ENCODE results near the gene GPR55.
"Not testable (repeated sequence)": the region's sequence is repeated elsewhere in the genome, so short reads cannot be mapped to it uniquely, and the experiment has no call there.

Gene GPR55

GRCh38 chr2:230938516-230939065 is 13.5 kb upstream of the GPR55 start (continued):
- TF ChIP-seq ZNF362 (tag by site-specific recombination; IDR thresholded peaks at IDR 0.05) (no peak), ZNF341 (tag by site-specific recombination; IDR thresholded peaks at IDR 0.05; ENCODE audit: low read depth) (no peak), ZNF132 (tag by site-specific recombination; IDR thresholded peaks at IDR 0.05; ENCODE audit: borderline replicate concordance) (no peak), MEIS1 (CRISPR knock-in tag; IDR thresholded peaks at IDR 0.05; ENCODE audit: borderline replicate concordance) (no peak), ZNF202 (tag by site-specific recombination; IDR thresholded peaks at IDR 0.05; ENCODE audit: borderline replicate concordance) (no peak), ZFP37 (tag by site-specific recombination; IDR thresholded peaks at IDR 0.05) (no peak), HOXC10 (CRISPR knock-in tag; IDR thresholded peaks at IDR 0.05) (no peak), BCL11B (tag by site-specific recombination; IDR thresholded peaks at IDR 0.05; ENCODE audit: low read depth) (no peak)

GRCh38 chr2:230938098-230938497 is 13.1 kb upstream of the GPR55 start:
- Histone ChIP-seq H3K4me1 (ENCODE audit: control insufficient read depth, insufficient read depth, low read length) (no peaks in the 10 kb centered on the region), H3K9me3 (ENCODE audit: control insufficient read depth, insufficient read depth, low read depth, low read length) (no peaks in the 10 kb centered on the region), H3K27ac (ENCODE audit: extremely low read depth, low read depth, low read length) (no peak overlapping the region), H3K36me3 (ENCODE audit: control insufficient read depth in 2 of 2, insufficient read depth in 1 of 2, low read length in 2 of 2) (no peaks in the 10 kb centered on the region), H3K4me3 (ENCODE audit: low read depth, low read length) (no peak overlapping the region)
- TF ChIP-seq ZNF776 (tag by site-specific recombination; IDR thresholded peaks at IDR 0.05; ENCODE audit: borderline replicate concordance) (no peak), ZNF112 (tag by site-specific recombination; IDR thresholded peaks at IDR 0.05) (no peak), ZNF777 (tag by site-specific recombination; IDR thresholded peaks at IDR 0.05; ENCODE audit: borderline replicate concordance) (no peak), SCRT1 (tag by site-specific recombination; IDR thresholded peaks at IDR 0.05; ENCODE audit: borderline replicate concordance) (no peak), ZBTB44 (tag by site-specific recombination; IDR thresholded peaks at IDR 0.05) (no peak), ZNF24 (tag by site-specific recombination; IDR thresholded peaks at IDR 0.05) (no peak), ZNF16 (tag by site-specific recombination; IDR thresholded peaks at IDR 0.05; ENCODE audit: low read depth) (no peak), ZNF610 (tag by site-specific recombination; IDR thresholded peaks at IDR 0.05; ENCODE audit: borderline replicate concordance) (no peak), ZNF324 (tag by site-specific recombination; IDR thresholded peaks at IDR 0.05) (no peak), ZFP3 (tag by site-specific recombination; IDR thresholded peaks at IDR 0.05; ENCODE audit: low read depth) (no peak), ZNF792 (tag by site-specific recombination; IDR thresholded peaks at IDR 0.05) (no peak), PRDM1 (tag by site-specific recombination; IDR thresholded peaks at IDR 0.05) (no peak), ZNF223 (tag by site-specific recombination; IDR thresholded peaks at IDR 0.05) (no peak)
- ChIA-PET POLR2A (no interaction called here), CTCF (interaction anchor here (1.1 kb wide), 1 partner anchor 36 kb away, joined by 3 read pairs; no protein-coding TSS in a partner anchor)

GRCh38 chr2:230937362-230937761 is 12.3 kb upstream of the GPR55 start:
- Histone ChIP-seq H3K4me3 (ENCODE audit: low read depth, low read length) (no peak overlapping the region), H3K36me3 (ENCODE audit: control insufficient read depth in 2 of 2, insufficient read depth in 1 of 2, low read length in 2 of 2) (no peaks in the 10 kb centered on the region), H3K4me1 (ENCODE audit: control insufficient read depth, insufficient read depth, low read length) (no peaks in the 10 kb centered on the region), H3K27ac (ENCODE audit: extremely low read depth, low read depth, low read length) (no peak overlapping the region), H3K9me3 (ENCODE audit: control insufficient read depth, insufficient read depth, low read depth, low read length) (no peaks in the 10 kb centered on the region)
- TF ChIP-seq ZBTB10 (tag by site-specific recombination; IDR thresholded peaks at IDR 0.05) (no peak), TRIM28 (IDR thresholded peaks at IDR 0.05; ENCODE audit: borderline replicate concordance, low read length) (peak; percentile 74; the same call in 1 of the 2 replicates), SETDB1 (IDR thresholded peaks at IDR 0.05; ENCODE audit: insufficient read length, low read length) (peak; percentile 93)
- CTCF ChIA-PET: interaction anchor here (1.1 kb wide), 1 partner anchor 35 kb away, joined by 3 read pairs; no protein-coding TSS in a partner anchor
- POLR2A ChIA-PET: no interaction called here

- CTCF ChIA-PET: interaction anchor here (0.9 kb wide), 1 partner anchor 51 kb away, joined by 7 read pairs; no protein-coding TSS in a partner anchor
- H3K36me3 ChIP-seq (ENCODE audit: control insufficient read depth in 2 of 2, insufficient read depth in 1 of 2, low read length in 2 of 2); H3K4me1 ChIP-seq (ENCODE audit: control insufficient read depth, insufficient read depth, low read length); POLR2A ChIA-PET; H3K27ac ChIP-seq (ENCODE audit: extremely low read depth, low read depth, low read length); H3K9me3 ChIP-seq (ENCODE audit: control insufficient read depth, insufficient read depth, low read depth, low read length); H3K4me3 ChIP-seq (ENCODE audit: low read depth, low read length): not testable (repeated sequence)
Observed at GRCh38 chr2:230936243-230936642, 11.2 kb upstream of the GPR55 start.
